Activated T-helper 2 cell treated with anti-CD3 and anti-CD28 coated beads, Interferon-gamma antibody, Interleukin-2, Interleukin-4, amounts not matched to agents 10 μg/mL and 5 μg/mL and 100 μg/mL, durations not matched to agents 14 hours and 24 hours and 36 hours (primary cell): Measurements from ENCODE around the gene DAGLB. TPM values are rescaled to one million over a fixed set of nuclear protein-coding genes. Genes with fewer than 3 reads are reported as not detected.
A peak's percentile ranks its signal among the peaks of the same experiment; 100 is the strongest.

Source experiments
- DNase-seq: peaks from one replicate; pipeline ENCODE4 v3.0.0; 2021; ENCODE audit warnings: low spot score
- H3K27ac Mint-ChIP-seq: one replicate; pipeline ENCODE4 v1.8.0; 2021; ENCODE audit warnings: mixed read lengths
- H3K27me3 Mint-ChIP-seq: one replicate; pipeline ENCODE4 v1.8.0; 2021; ENCODE audit warnings: low read depth, mixed read lengths
- H3K36me3 Mint-ChIP-seq: one replicate; pipeline ENCODE4 v1.8.0; 2021; ENCODE audit warnings: low read depth, mixed read lengths
- H3K4me1 Mint-ChIP-seq: one replicate; pipeline ENCODE4 v1.8.0; 2021; ENCODE audit warnings: low read depth, mixed read lengths
- H3K4me3 Mint-ChIP-seq: one replicate; pipeline ENCODE4 v1.8.0; 2021; ENCODE audit warnings: low read depth, mild to moderate bottlenecking, moderate library complexity, mixed read lengths
- H3K9me3 Mint-ChIP-seq: one replicate; pipeline ENCODE4 v1.8.0; 2021; ENCODE audit warnings: mixed read lengths
- intact Hi-C: fragments of 100-400 bp; cut with micrococcal nuclease; formaldehyde crosslinking; loops from one replicate; pipeline ENCODE4 v1.15.1; 2023
- total RNA-seq: library from RNA; stranded (reverse); gene quantifications from 2 replicates; pipeline ENCODE4 v1.2.3, GENCODE V29; 2022

DAGLB gene
- total RNA-seq, 1 donor from 2014 or later = 22.3 TPM

GRCh38 chr7:6435486-6436384, 12.0 kb downstream of the DAGLB start:
- peak overlapping the region; percentile 69 for H3K4me3 Mint-ChIP-seq
- intact Hi-C loops = loop anchor here (1.0 to 10.0 kb wide), 3 partner anchors 12 to 431 kb away; partner anchors contain the start of genes AIMP2, DAGLB and PMS2

GRCh38 chr7:6433784-6434615, 13.8 kb downstream of the DAGLB start:
- Mint-ChIP-seq H3K9me3 (no peaks in the 10 kb centered on the region), H3K27me3 (no peaks in the 10 kb centered on the region), H3K27ac (no peak overlapping the region), H3K36me3 (peaks cover 41% of the 10 kb centered on the region), H3K4me3 (no peak overlapping the region), H3K4me1 (peaks cover 27% of the 10 kb centered on the region)
- intact Hi-C loops = loop anchor here (10.0 kb wide), 1 partner anchor 429 kb away; the partner anchor contains the start of genes AIMP2 and PMS2
- no peak for DNase-seq

More at GRCh38 chr7:6435486-6436384, 12.0 kb downstream of the DAGLB start:
- peaks cover 37% of the 10 kb centered on the region for H3K36me3 Mint-ChIP-seq
- H3K27ac Mint-ChIP-seq = peak overlapping the region; percentile 79
- no peaks in the 10 kb centered on the region for H3K27me3 Mint-ChIP-seq
- H3K9me3 Mint-ChIP-seq = no peaks in the 10 kb centered on the region
- peaks cover 27% of the 10 kb centered on the region for H3K4me1 Mint-ChIP-seq
- peak; percentile 81 for DNase-seq

- Mint-ChIP-seq H3K27ac (no peak overlapping the region), H3K36me3 (peaks cover 47% of the 10 kb centered on the region), H3K9me3 (no peaks in the 10 kb centered on the region), H3K4me1 (peaks cover 22% of the 10 kb centered on the region), H3K27me3 (no peaks in the 10 kb centered on the region), H3K4me3 (no peak overlapping the region)
- no peak for DNase-seq
- intact Hi-C loops = loop anchor here (10.0 kb wide), 1 partner anchor 428 kb away; the partner anchor contains the start of genes AIMP2 and PMS2
These were observed 15.0 kb downstream of the DAGLB start for GRCh38 chr7:6432781-6433180.

- Mint-ChIP-seq H3K27ac (no peak overlapping the region), H3K27me3 (no peaks in the 10 kb centered on the region), H3K4me1 (peaks cover 10% of the 10 kb centered on the region), H3K36me3 (peaks cover 49% of the 10 kb centered on the region), H3K4me3 (no peak overlapping the region), H3K9me3 (no peaks in the 10 kb centered on the region)
- intact Hi-C loops = loop anchor here (10.0 kb wide), 1 partner anchor 426 kb away; the partner anchor contains the start of genes AIMP2 and PMS2
- DNase-seq = no peak
These were observed 16.8 kb downstream of the DAGLB start for GRCh38 chr7:6430974-6431373.

GRCh38 chr7:6430271-6430940, 17.3 kb downstream of the DAGLB start:
- Mint-ChIP-seq H3K27ac (no peak overlapping the region), H3K36me3 (peaks cover 50% of the 10 kb centered on the region), H3K27me3 (no peaks in the 10 kb centered on the region), H3K9me3 (no peaks in the 10 kb centered on the region), H3K4me1 (peaks cover 5% of the 10 kb centered on the region), H3K4me3 (no peak overlapping the region)
- intact Hi-C loops = loop anchor here (10.0 kb wide), 1 partner anchor 426 kb away; the partner anchor contains the start of genes AIMP2 and PMS2
- DNase-seq = no peak

- H3K27me3 Mint-ChIP-seq = no peaks in the 10 kb centered on the region
- peaks cover 49% of the 10 kb centered on the region for H3K36me3 Mint-ChIP-seq
- H3K4me3 Mint-ChIP-seq = no peak overlapping the region
- intact Hi-C loops = no loop called here
- DNase-seq = no peak
- H3K9me3 Mint-ChIP-seq = no peaks in the 10 kb centered on the region
- H3K27ac Mint-ChIP-seq = no peak overlapping the region
- H3K4me1 Mint-ChIP-seq = peaks cover 7% of the 10 kb centered on the region
These were observed 21.8 kb downstream of the DAGLB start for GRCh38 chr7:6425948-6426347.

- Mint-ChIP-seq H3K4me3 (no peak overlapping the region), H3K27ac (no peak overlapping the region), H3K9me3 (no peaks in the 10 kb centered on the region), H3K27me3 (no peaks in the 10 kb centered on the region), H3K36me3 (peaks cover 44% of the 10 kb centered on the region), H3K4me1 (peaks cover 2% of the 10 kb centered on the region)
- no peak for DNase-seq
- intact Hi-C loops = no loop called here
These were observed 23.6 kb downstream of the DAGLB start for GRCh38 chr7:6423942-6424701.

- Mint-ChIP-seq H3K4me3 (no peak overlapping the region), H3K27me3 (no peaks in the 10 kb centered on the region), H3K27ac (no peak overlapping the region), H3K4me1 (peaks cover 2% of the 10 kb centered on the region), H3K9me3 (no peaks in the 10 kb centered on the region), H3K36me3 (peaks cover 40% of the 10 kb centered on the region)
- intact Hi-C loops = no loop called here
- DNase-seq = no peak
These were observed 24.7 kb downstream of the DAGLB start for GRCh38 chr7:6422926-6423632.

- DNase-seq = no peak
- intact Hi-C loops = no loop called here
- H3K36me3 Mint-ChIP-seq = peaks cover 35% of the 10 kb centered on the region
- H3K4me3 Mint-ChIP-seq = no peak overlapping the region
- no peak overlapping the region for H3K27ac Mint-ChIP-seq
- no peaks in the 10 kb centered on the region for H3K9me3 Mint-ChIP-seq
- H3K27me3 Mint-ChIP-seq = no peaks in the 10 kb centered on the region
- peaks cover 2% of the 10 kb centered on the region for H3K4me1 Mint-ChIP-seq
These were observed 25.7 kb downstream of the DAGLB start for GRCh38 chr7:6422095-6422494.

- Mint-ChIP-seq H3K36me3 (peaks cover 43% of the 10 kb centered on the region), H3K4me3 (no peak overlapping the region), H3K4me1 (peaks cover 2% of the 10 kb centered on the region), H3K27ac (no peak overlapping the region), H3K27me3 (no peaks in the 10 kb centered on the region), H3K9me3 (no peaks in the 10 kb centered on the region)
- intact Hi-C loops = no loop called here
- no peak for DNase-seq
These were observed 27.1 kb downstream of the DAGLB start for GRCh38 chr7:6420680-6421079.

- Mint-ChIP-seq H3K9me3 (no peaks in the 10 kb centered on the region), H3K4me3 (no peak overlapping the region), H3K36me3 (peaks cover 43% of the 10 kb centered on the region), H3K27ac (no peak overlapping the region), H3K27me3 (no peaks in the 10 kb centered on the region), H3K4me1 (peaks cover 2% of the 10 kb centered on the region)
- intact Hi-C loops = no loop called here
- no peak for DNase-seq
These were observed 28.4 kb downstream of the DAGLB start for GRCh38 chr7:6419310-6419773.
